ENCODE results near the gene TRIM47. TPM values are rescaled to one million over a fixed set of nuclear protein-coding genes. Genes with fewer than 3 reads are reported as not detected.

The TRIM47 gene
- total and polyA plus RNA-seq, 2 of the 13 experiments (the other 11 are each of a cell fraction or from before 2014, with no cell fraction given): 33.5 to 82.0 TPM

GRCh38 chr17:75891605-75892555 lies 13.5 kb upstream of the TRIM47 start (continued):
- TF ChIP-seq ZNF660 (CRISPR knock-in tag; IDR thresholded peaks at IDR 0.05; ENCODE audit: borderline replicate concordance, low read depth) (no peak; the same call in 1 of the 2 replicates), IKZF4 (CRISPR knock-in tag; IDR thresholded peaks at IDR 0.05; ENCODE audit: borderline replicate concordance, low read depth, not compliant biosample characterization) (no peak), TBX2 (CRISPR knock-in tag; IDR thresholded peaks at IDR 0.05; ENCODE audit: borderline replicate concordance) (peak; percentile 82), POLR2AphosphoS5 (IDR thresholded peaks at IDR 0.05; ENCODE audit: low read depth, low read length) (no peak; the same call in 1 of the 2 replicates), ZNF124 (CRISPR knock-in tag; IDR thresholded peaks at IDR 0.05) (peak; percentile 85; the same call in 1 of the 2 replicates), ZBTB43 (CRISPR knock-in tag; conservative IDR thresholded peaks at IDR 0.05) (peak; percentile 94), GTF3A (CRISPR knock-in tag; conservative IDR thresholded peaks at IDR 0.05) (no peak), ZNF766 (CRISPR knock-in tag; IDR thresholded peaks at IDR 0.05; ENCODE audit: borderline replicate concordance) (peak; percentile 85; the same call in 1 of the 2 replicates), ZNF17 (CRISPR knock-in tag; IDR thresholded peaks at IDR 0.05) (no peak), SUZ12 (IDR thresholded peaks at IDR 0.05; ENCODE audit: low read depth, low read length) (no peak), ZNF510 (CRISPR knock-in tag; IDR thresholded peaks at IDR 0.05; ENCODE audit: low read depth) (no peak), CENPT (CRISPR knock-in tag; IDR thresholded peaks at IDR 0.05; ENCODE audit: low read depth) (peak; percentile 62), TBL1XR1 (IDR thresholded peaks at IDR 0.05; ENCODE audit: borderline replicate concordance, low read length, partially characterized antibody) (no peak), ZNF367 (CRISPR knock-in tag; IDR thresholded peaks at IDR 0.05; ENCODE audit: borderline replicate concordance) (0 out of 2 replicates have a peak, but pooled peaks have one; percentile 41), GPN1 (CRISPR knock-in tag; IDR thresholded peaks at IDR 0.05; ENCODE audit: borderline replicate concordance) (peak; percentile 29; the same call in 1 of the 2 replicates), NFIB (CRISPR knock-in tag; IDR thresholded peaks at IDR 0.05; ENCODE audit: borderline replicate concordance) (peak; percentile 80), HOMEZ (CRISPR knock-in tag; IDR thresholded peaks at IDR 0.05; ENCODE audit: low read depth) (peak; percentile 30; the same call in 1 of the 2 replicates), CHCHD3 (CRISPR knock-in tag; IDR thresholded peaks at IDR 0.05) (no peak), ZNF205 (CRISPR knock-in tag; IDR thresholded peaks at IDR 0.05) (peak; percentile 89), AHR (CRISPR knock-in tag; IDR thresholded peaks at IDR 0.05) (0 out of 2 replicates have a peak, but pooled peaks have one; percentile 62), PAF1 (CRISPR knock-in tag; IDR thresholded peaks at IDR 0.05) (no peak; the same call in 1 of the 2 replicates), NRL (CRISPR knock-in tag; IDR thresholded peaks at IDR 0.05; ENCODE audit: borderline replicate concordance) (no peak; the same call in 1 of the 2 replicates), TOPORS (CRISPR knock-in tag; IDR thresholded peaks at IDR 0.05) (peak; percentile 21; the same call in 1 of the 2 replicates)

Data from HepG2 (cell line).